ENCODE data around the gene CD96. TPM values are rescaled to one million over a fixed set of nuclear protein-coding genes. Genes with fewer than 3 reads are reported as not detected.

CD96 gene
- total RNA-seq, 1 experiment from 2014 or later: 0.59 TPM

DNA sequence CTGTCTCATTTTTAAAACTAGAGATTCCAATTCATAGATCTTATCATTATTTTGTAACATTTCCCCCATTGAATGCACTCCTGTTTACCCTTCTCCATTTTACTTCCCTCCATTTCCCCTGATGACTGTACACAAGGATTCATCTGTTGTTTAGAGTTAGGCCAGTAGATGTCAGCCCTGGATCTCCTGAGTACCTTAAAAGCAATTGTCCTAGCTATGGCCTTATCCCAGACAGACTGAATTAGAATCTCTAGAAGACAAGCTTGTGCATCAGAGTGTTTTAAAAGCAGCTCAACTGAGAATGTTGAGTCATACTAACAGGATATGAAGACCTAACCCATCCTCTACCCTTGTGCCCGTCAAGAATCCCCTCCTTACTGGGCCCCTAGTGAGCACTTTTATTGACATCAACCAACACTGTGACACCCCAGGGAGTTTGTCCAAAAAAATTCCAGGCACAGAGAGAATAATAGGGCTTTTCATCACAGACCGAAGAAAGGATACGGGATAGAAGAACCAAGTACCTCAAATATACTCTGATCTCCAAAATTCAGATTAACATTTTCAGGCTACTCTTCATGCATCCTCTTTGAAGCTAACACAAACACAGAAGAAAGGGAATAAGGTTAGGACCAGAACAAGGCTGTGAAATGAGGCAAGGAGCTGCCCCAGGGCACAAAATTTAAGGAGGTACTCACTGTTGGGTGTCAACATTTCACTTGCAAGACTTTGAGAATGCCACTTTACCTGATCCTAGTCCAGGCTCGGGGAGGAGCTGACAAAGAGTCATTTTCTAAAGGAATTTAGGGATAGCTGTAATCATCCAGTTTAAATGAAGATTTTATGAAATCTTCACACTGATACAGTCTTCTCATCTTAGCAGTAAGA, 36.0 kb downstream of the CD96 start:
- H3K4me3 Mint-ChIP-seq (ENCODE audit: unreplicated experiment): no peak overlapping the region
- peak in 1 of 2 experiments; percentile 48 for DNase-seq
- no peak overlapping the region for H3K4me3 ChIP-seq (ENCODE audit: low read depth, low read length)
- no TSS peak for BruUV-seq (replicated peaks)
- TF ChIP-seq, protein P1, sequence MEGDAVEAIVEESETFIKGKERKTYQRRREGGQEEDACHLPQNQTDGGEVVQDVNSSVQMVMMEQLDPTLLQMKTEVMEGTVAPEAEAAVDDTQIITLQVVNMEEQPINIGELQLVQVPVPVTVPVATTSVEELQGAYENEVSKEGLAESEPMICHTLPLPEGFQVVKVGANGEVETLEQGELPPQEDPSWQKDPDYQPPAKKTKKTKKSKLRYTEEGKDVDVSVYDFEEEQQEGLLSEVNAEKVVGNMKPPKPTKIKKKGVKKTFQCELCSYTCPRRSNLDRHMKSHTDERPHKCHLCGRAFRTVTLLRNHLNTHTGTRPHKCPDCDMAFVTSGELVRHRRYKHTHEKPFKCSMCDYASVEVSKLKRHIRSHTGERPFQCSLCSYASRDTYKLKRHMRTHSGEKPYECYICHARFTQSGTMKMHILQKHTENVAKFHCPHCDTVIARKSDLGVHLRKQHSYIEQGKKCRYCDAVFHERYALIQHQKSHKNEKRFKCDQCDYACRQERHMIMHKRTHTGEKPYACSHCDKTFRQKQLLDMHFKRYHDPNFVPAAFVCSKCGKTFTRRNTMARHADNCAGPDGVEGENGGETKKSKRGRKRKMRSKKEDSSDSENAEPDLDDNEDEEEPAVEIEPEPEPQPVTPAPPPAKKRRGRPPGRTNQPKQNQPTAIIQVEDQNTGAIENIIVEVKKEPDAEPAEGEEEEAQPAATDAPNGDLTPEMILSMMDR (IDR thresholded peaks at IDR 0.05; ENCODE audit: insufficient read depth in 1 of 2, low read depth in 1 of 2, low read length in 1 of 2, severe bottlenecking in 1 of 2, unreplicated experiment in 1 of 2): peak in 1 of 2 experiments; percentile 63
- peaks cover 20% of the 10 kb centered on the region for H3K4me1 ChIP-seq
- no peaks in the 10 kb centered on the region for H3K36me3 Mint-ChIP-seq (ENCODE audit: insufficient read depth, unreplicated experiment)
- no peaks in the 10 kb centered on the region for H3K27me3 ChIP-seq (replicated peaks; ENCODE audit: control insufficient read depth, insufficient read depth, low read length)
- no peaks in the 10 kb centered on the region for H3K9me3 Mint-ChIP-seq (ENCODE audit: unreplicated experiment)
- no peak overlapping the region for H3K27ac Mint-ChIP-seq (ENCODE audit: unreplicated experiment)
- ChIA-PET POLR2A (interaction anchor here (1.0 kb wide), 1 partner anchor 113 kb away, joined by 3 read pairs; no protein-coding TSS in a partner anchor), CTCF (interaction anchor here (0.7 to 1.8 kb wide), 11 partner anchors 15 to 401 kb away, joined by 3 to 20 read pairs (median 3); partner anchors contain the start of gene ABHD10)
- H3K9me3 ChIP-seq: no peaks in the 10 kb centered on the region; the same call in 1 of the 2 replicates
- H3K4me1 Mint-ChIP-seq (ENCODE audit: low read depth, unreplicated experiment): peaks cover 30% of the 10 kb centered on the region
- intact Hi-C loops (cut with micrococcal nuclease; ENCODE audit: unreplicated experiment): loop anchor here (1.0 to 5.0 kb wide), 5 partner anchors 43 to 389 kb away; no protein-coding TSS in a partner anchor
- no peaks in the 10 kb centered on the region for H3K36me3 ChIP-seq (ENCODE audit: control insufficient read depth, insufficient read depth, low read length)
- H3K27me3 Mint-ChIP-seq (ENCODE audit: insufficient read depth, unreplicated experiment): no peaks in the 10 kb centered on the region

DNA sequence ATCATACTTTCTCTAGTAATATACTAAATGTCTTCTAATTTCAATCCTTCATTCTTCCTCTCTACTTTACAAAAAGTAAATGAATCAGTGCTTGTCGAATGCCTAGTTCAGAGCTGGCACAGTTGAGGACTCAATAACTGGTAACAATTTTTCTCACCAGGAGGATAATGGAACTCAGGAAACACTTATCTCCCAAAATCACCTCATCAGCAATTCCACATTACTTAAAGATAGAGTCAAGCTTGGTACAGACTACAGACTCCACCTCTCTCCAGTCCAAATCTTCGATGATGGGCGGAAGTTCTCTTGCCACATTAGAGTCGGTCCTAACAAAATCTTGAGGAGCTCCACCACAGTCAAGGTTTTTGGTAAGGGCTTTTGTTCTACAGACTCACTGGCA, 36.9 kb downstream of the CD96 start:
- POLR2A ChIA-PET: no interaction called here
- Histone ChIP-seq H3K4me3 (ENCODE audit: low read depth, low read length) (no peak overlapping the region), H3K27me3 (replicated peaks; ENCODE audit: control insufficient read depth, insufficient read depth, low read length) (no peaks in the 10 kb centered on the region), H3K4me1 (peaks cover 20% of the 10 kb centered on the region), H3K36me3 (ENCODE audit: control insufficient read depth, insufficient read depth, low read length) (no peaks in the 10 kb centered on the region), H3K9me3 (no peaks in the 10 kb centered on the region; the same call in 1 of the 2 replicates)
- CTCF ChIA-PET: interaction anchor here (0.9 to 1.8 kb wide), 4 partner anchors 21 to 137 kb away, joined by 3 to 20 read pairs (median 14); no protein-coding TSS in a partner anchor
- TF ChIP-seq, protein P1 (IDR thresholded peaks at IDR 0.05; ENCODE audit: insufficient read depth in 1 of 2, low read depth in 1 of 2, low read length in 1 of 2, severe bottlenecking in 1 of 2, unreplicated experiment in 1 of 2): no peak
- no TSS peak for BruUV-seq (replicated peaks)
- Mint-ChIP-seq H3K9me3 (ENCODE audit: unreplicated experiment) (peaks cover 1% of the 10 kb centered on the region), H3K4me3 (ENCODE audit: unreplicated experiment) (no peak overlapping the region), H3K4me1 (ENCODE audit: low read depth, unreplicated experiment) (peaks cover 30% of the 10 kb centered on the region), H3K27me3 (ENCODE audit: insufficient read depth, unreplicated experiment) (no peaks in the 10 kb centered on the region), H3K27ac (ENCODE audit: unreplicated experiment) (no peak overlapping the region), H3K36me3 (ENCODE audit: insufficient read depth, unreplicated experiment) (no peaks in the 10 kb centered on the region)
- intact Hi-C loops (cut with micrococcal nuclease; ENCODE audit: unreplicated experiment): loop anchor here (1.0 to 5.0 kb wide), 2 partner anchors 90 to 388 kb away; no protein-coding TSS in a partner anchor
- DNase-seq: no peak

DNA sequence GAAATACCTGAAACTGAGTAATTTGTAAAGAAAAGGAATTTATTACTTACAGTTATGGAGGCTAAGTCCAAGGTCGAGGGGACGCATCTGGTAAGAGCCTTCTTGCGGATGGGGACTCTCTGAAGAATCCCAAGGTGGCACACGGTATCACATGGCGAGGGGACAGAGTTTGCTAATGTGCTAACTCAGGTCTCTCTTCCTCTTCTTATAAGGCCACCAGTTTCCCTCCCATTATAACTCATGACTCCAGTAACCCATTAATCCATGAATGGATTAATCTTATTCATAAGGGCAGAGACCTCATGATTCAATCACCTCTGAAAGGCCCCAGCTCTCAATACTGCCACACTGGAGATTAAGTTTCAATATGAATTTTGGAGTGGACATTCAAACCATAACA, 37.5 kb downstream of the CD96 start:
- H3K4me3 ChIP-seq (ENCODE audit: low read depth, low read length): no peak overlapping the region
- H3K9me3 Mint-ChIP-seq (ENCODE audit: unreplicated experiment): peaks cover 8% of the 10 kb centered on the region
- H3K4me1 Mint-ChIP-seq (ENCODE audit: low read depth, unreplicated experiment): peaks cover 32% of the 10 kb centered on the region
- no peaks in the 10 kb centered on the region for H3K36me3 ChIP-seq (ENCODE audit: control insufficient read depth, insufficient read depth, low read length)
- no peaks in the 10 kb centered on the region for H3K27me3 ChIP-seq (replicated peaks; ENCODE audit: control insufficient read depth, insufficient read depth, low read length)
- intact Hi-C loops (cut with micrococcal nuclease; ENCODE audit: unreplicated experiment): loop anchor here (5.0 kb wide), 1 partner anchor 388 kb away; no protein-coding TSS in a partner anchor
- TF ChIP-seq, protein P1 (IDR thresholded peaks at IDR 0.05; ENCODE audit: insufficient read depth in 1 of 2, low read depth in 1 of 2, low read length in 1 of 2, severe bottlenecking in 1 of 2, unreplicated experiment in 1 of 2): no peak
- no TSS peak for BruUV-seq (replicated peaks)
- ChIA-PET POLR2A (no interaction called here), CTCF (no interaction called here)
- H3K4me1 ChIP-seq: peaks cover 20% of the 10 kb centered on the region
- no peaks in the 10 kb centered on the region for H3K36me3 Mint-ChIP-seq (ENCODE audit: insufficient read depth, unreplicated experiment)
- H3K9me3 ChIP-seq: no peaks in the 10 kb centered on the region; the same call in 1 of the 2 replicates
- no peak overlapping the region for H3K27ac Mint-ChIP-seq (ENCODE audit: unreplicated experiment)
- no peak for DNase-seq
- no peak overlapping the region for H3K4me3 Mint-ChIP-seq (ENCODE audit: unreplicated experiment)
- no peaks in the 10 kb centered on the region for H3K27me3 Mint-ChIP-seq (ENCODE audit: insufficient read depth, unreplicated experiment)
